ENCODE data around the gene TDRD12. TPM values are rescaled to one million over a fixed set of nuclear protein-coding genes. Genes with fewer than 3 reads are reported as not detected.

The TDRD12 gene
- total RNA-seq, 2 donors from 2014 or later: 0.52 TPM; not detected in 1

DNA sequence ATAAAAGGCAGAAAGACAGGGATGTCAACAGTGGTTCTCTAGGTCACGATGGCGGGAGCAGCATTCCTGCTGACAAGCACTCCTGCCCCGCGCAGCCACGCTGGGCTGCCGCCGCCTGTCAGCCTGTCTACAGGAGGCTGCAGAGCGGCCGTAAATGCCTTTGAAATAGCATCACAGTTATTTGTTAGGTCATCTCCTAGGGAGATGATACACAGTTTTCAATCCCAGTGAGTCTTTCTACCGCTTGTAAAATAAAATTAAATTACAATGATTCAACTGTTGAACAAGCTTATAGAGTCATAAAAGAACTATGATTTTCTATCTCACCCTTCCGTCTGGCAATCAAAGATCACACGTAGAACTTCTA is 157.3 kb downstream of the TDRD12 start:
- 89 to 91% methylated on average over 10 to 12 of the region's 12 CpGs for WGBS, 2 donors
- TF ChIP-seq CTCF (IDR thresholded peaks at IDR 0.05) (no peak), POLR2A (IDR thresholded peaks at IDR 0.05) (no peak)
- Histone ChIP-seq H3K27me3 (no peaks in the 10 kb centered on the region), H3K36me3 (replicated peaks in 1 of 2; ENCODE audit: insufficient read depth in 1 of 2, low read depth in 2 of 2) (no peaks in the 10 kb centered on the region), H3K27ac (no peak overlapping the region), H3K4me1 (no peaks in the 10 kb centered on the region), H3K4me3 (no peak overlapping the region), H3K9me3 (no peaks in the 10 kb centered on the region)
- ATAC-seq (no peak), DNase-seq (no peak)
- intact Hi-C loops (cut with DNase I): no loop called here

Small RNA genes within 50 kb of the gene (small RNA-seq; reads per million reads assigned to genes)
- gene RN7SKP22: not detected

Other genes starting within 250 kb of the TDRD12 start
- gene PDCD5, start 138.6 kb upstream of the TDRD12 start, total RNA-seq: 10 to 100 TPM; 47.5 to 53.7 TPM
- 10 to 100 TPM in 1 of 2 donors, 1 to 10 TPM in 1; 9.6 to 16.2 TPM for gene ANKRD27, start 44.6 kb upstream of the TDRD12 start, total RNA-seq
- gene RGS9BP, start 43.9 kb upstream of the TDRD12 start, total RNA-seq: not detected
- 1 to 10 TPM; 2.3 to 3.9 TPM for gene NUDT19, start 27.9 kb upstream of the TDRD12 start, total RNA-seq
- gene SLC7A9, start 150.0 kb downstream of the TDRD12 start, total RNA-seq: not detected

All from body of pancreas (tissue), 4 donors.